GM18511 (cell line): ENCODE results near the gene ZBTB45.
A peak's percentile ranks its signal among the peaks of the same experiment; 100 is the strongest.
"Not testable (repeated sequence)": the region's sequence is repeated elsewhere in the genome, so short reads cannot be mapped to it uniquely, and the experiment has no call there.

Experiments used
- ATAC-seq: cut with Tn5 transposase; IDR thresholded peaks from one replicate; pipeline ENCODE4 v1.9.1; 2021; ENCODE audit warnings: mild to moderate bottlenecking, moderate library complexity; ENCODE audit not compliant: unreplicated experiment

ZBTB45 gene

GRCh38 chr19:58477130-58477529 lies 42.5 kb downstream of the ZBTB45 start:
- no peak for ATAC-seq

DNA sequence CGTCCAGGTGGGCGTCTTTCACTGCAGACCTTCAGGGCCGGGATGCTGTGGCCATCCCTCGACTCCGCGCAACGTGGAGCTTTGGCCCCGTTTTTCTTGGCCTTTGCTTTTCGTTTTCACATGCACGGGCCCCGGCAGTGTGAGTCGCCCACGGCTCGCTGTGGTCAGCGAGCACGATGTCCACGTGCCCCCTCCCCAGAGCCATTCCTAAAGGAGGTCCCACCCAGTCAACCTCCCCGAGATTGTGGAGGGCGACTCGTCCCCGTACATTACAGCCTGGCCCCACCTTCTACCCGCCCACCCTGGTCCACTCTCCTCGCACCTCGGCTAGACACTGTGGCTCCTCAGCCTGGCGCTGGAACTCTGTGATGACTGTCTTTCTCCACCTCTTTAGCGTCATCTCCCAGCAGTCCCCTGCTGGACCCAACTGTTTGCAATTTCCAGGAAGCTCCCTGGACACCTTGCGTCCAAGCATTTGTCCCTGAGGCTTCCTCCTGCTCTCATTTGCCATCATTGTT lies 43.1 kb downstream of the ZBTB45 start:
- ATAC-seq: no peak

DNA sequence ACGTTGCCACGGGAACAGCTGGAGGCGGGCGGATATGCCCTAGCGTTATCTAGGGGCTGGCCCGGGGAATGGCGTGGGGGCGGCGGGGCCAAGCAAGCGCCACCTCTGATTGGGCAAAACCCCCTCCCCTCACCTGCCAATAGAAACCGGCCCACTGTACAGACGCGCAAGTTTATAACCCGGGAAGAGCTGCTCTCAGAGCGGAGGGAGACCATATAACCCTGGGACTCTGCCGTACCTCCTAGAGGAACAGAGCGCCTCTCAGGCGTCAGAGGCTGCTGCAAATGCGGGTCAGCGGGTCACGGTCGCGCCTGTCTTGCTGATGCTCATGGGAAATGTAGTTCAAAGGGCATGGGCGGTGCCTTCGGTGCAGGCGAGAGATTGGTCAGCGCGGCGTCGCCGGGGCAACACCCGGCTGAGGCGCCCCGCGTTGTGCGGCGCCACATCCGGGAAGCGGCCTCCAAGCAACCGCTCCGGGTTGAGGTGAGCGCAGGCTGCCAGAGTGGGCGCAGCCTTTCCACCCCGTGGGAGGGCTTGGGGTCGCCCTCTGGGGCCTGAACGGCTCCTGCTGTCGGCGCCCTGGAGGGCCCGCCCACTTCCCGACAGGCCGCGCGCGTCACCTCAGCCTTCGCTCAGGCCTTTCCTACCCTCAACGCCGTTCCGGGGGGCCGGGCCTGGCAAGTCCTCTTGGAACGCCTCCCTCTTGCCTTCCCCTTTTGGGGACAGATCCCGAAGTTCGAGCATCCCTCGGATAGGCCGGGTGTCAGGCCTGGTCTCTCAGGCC lies 43.7 kb downstream of the ZBTB45 start, which contains the start of gene ZNF446:
Gene ZNF446 (plus strand): TSS at position 639 of the 784 bp plus-strand sequence. CDS start 867 bp downstream, outside the sequence.
- peak; percentile 89 for ATAC-seq

- ATAC-seq: peak; percentile 11
Observed at GRCh38 chr19:58474997-58475713, 44.5 kb downstream of the ZBTB45 start.

GRCh38 chr19:58474291-58474996 lies 45.2 kb downstream of the ZBTB45 start:
- ATAC-seq: no peak

DNA sequence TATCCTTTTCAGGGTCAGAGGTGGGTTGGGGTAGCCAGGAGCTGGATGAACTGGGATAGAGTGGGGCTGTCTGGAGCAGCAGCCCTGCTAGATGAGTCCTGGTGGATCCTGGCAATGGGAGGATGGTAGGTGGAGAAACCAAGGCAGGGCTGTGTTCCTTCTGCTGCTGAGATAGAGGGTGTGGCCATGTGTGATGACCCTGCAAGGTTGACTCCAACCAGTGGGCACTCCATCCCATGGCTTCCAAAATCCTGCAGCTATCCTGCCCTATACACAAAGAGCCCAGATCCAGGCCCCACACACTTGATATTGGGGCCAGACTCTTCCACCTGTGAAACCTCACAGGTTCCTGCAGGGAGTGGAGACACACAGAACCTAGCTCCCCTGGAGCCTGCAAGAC lies 45.8 kb downstream of the ZBTB45 start:
- ATAC-seq: no peak

- ATAC-seq: no peak
Observed at GRCh38 chr19:58471736-58472135, 47.9 kb downstream of the ZBTB45 start.

DNA sequence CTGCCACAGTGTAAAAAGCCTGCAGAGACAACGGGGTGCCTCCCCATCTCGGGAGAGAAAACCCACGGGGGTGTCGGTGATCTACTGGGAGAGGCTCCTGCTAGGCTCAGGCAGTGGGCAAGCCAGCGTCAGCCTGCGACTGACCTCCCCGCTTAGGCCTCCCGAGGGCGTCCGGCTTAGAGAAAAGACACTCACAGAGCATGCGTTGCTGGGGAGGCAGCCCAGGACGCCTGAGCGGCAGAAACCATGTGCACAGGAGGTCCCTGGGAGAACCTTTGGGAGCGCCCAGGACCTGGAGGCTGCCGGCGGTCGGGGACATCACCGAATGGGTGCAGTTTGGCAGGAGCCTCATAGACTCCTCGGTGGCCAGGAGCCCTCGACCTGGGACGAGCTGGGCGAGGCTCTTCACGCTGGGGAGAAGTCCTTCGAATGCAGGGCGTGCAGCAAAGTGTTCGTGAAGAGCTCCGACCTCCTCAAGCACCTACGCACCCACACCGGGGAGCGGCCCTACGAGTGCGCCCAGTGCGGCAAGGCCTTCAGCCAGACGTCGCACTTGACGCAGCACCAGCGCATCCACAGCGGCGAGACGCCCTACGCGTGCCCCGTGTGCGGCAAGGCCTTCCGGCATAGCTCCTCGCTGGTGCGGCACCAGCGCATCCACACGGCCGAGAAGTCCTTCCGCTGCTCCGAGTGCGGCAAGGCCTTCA lies 48.6 kb downstream of the ZBTB45 start:
- ATAC-seq: not testable (repeated sequence)

- no peak for ATAC-seq
Observed at GRCh38 chr19:58469241-58470013, 50.2 kb downstream of the ZBTB45 start.

DNA sequence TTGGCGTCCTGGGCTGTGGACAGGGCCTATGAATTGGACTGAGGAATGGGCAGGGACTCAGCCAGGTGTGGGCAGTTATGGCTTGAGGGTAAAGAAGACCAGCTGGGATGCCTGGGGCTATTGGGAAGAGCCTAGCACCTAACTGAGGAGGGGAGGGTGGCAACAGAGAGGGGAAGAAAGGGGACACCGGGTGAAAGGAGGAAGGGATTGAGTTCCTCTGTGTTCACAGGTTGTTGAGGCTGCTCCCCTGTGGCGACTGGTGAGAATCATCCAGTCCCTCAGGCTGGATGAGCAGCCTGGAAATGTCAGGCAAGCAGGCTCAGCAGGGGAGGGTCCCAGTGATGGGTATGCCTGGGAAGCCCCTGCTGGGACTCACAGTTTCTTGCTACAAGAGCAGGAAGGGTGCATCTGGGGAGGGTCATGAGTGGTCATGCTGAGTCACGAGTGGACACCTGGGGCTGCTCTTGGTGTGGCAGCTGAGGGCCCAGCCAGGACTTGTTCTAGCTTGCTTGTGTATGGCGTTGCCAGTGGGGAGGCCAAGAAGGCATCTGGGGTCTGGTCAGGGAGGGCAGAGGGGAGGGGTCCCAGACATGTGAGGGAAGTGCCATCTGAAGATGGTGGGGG lies 51.3 kb downstream of the ZBTB45 start:
- ATAC-seq: no peak

GRCh38 chr19:58466760-58467589 lies 52.6 kb downstream of the ZBTB45 start, which contains the start of gene ZNF324:
Gene ZNF324 (plus strand): TSS chr19:58467080. CDS start chr19:58469186, 2,106 bp downstream.
- peak; percentile 96 for ATAC-seq

GRCh38 chr19:58466089-58466759 lies 53.4 kb downstream of the ZBTB45 start:
- ATAC-seq: peak; percentile 25
